Measurements from ENCODE around the gene ITPRID2. TPM values are rescaled to one million over a fixed set of nuclear protein-coding genes. Genes with fewer than 3 reads are reported as not detected.

Gene ITPRID2
- total and polyA plus RNA-seq, 2 of the 13 experiments (the other 11 are each of a cell fraction or from before 2014, with no cell fraction given), result 44.8 to 62.3 TPM

DNA sequence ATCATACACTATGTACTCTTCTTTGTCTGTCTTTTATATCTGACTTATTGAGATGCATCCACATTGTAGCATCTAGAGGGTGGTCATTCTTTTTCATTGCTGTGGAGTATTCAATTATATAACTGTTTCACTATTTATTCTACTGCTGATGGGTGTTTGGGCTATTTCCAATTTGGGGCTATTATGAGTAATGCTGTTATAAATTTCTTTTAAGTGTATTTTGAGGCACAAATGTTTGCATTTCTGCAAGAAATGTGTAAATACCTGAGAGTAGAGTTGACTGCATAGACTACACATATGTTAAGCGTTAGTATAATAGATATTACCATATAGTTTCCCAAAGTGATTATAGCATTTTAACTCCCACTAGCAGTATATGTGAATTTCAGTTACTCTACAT is 67.2 kb downstream of the ITPRID2 start:
- no peak overlapping the region for H2AFZ ChIP-seq (ENCODE audit: low read length)
- no peaks in the 10 kb centered on the region for H3K36me3 ChIP-seq (replicated peaks in 1 of 2; ENCODE audit: control insufficient read depth in 1 of 2, insufficient read depth in 2 of 2, low read length in 2 of 2)
- no peak overlapping the region for H3K27ac ChIP-seq (ENCODE audit: extremely low read length, insufficient read depth, low read length)
- ATAC-seq (no peak), DNase-seq (ENCODE audit: low spot score) (no peak), FAIRE-seq (no peak)
- no peaks in the 10 kb centered on the region for H3K79me2 ChIP-seq (ENCODE audit: insufficient read depth, low read length)
- POLR2A ChIA-PET, result no interaction called here
- 91% methylated on average over 1 of the region's 1 CpG for WGBS (ENCODE audit: low lambda C conversion rate)
- BruUV-seq (replicated peaks), result no TSS peak
- H3K4me1 ChIP-seq (ENCODE audit: insufficient read depth, low read length), result peaks cover 19% of the 10 kb centered on the region
- intact Hi-C loops (cut with micrococcal nuclease; ENCODE audit: unreplicated experiment), result loop anchor here (10.0 kb wide), 1 partner anchor 116 kb away; no protein-coding TSS in a partner anchor
- H3K9ac ChIP-seq (ENCODE audit: insufficient read depth, low read depth, low read length), result no peak overlapping the region
- H3K4me3 ChIP-seq (replicated peaks in 1 of 3; ENCODE audit: insufficient read depth in 1 of 3, low read depth in 2 of 3, low read length in 3 of 3), result no peak overlapping the region
- H3K9me3 ChIP-seq (ENCODE audit: low read length), result no peaks in the 10 kb centered on the region
- TF ChIP-seq HOXA9 (CRISPR knock-in tag; IDR thresholded peaks at IDR 0.05; ENCODE audit: borderline replicate concordance), result no peak
- TF ChIP-seq, protein P1, sequence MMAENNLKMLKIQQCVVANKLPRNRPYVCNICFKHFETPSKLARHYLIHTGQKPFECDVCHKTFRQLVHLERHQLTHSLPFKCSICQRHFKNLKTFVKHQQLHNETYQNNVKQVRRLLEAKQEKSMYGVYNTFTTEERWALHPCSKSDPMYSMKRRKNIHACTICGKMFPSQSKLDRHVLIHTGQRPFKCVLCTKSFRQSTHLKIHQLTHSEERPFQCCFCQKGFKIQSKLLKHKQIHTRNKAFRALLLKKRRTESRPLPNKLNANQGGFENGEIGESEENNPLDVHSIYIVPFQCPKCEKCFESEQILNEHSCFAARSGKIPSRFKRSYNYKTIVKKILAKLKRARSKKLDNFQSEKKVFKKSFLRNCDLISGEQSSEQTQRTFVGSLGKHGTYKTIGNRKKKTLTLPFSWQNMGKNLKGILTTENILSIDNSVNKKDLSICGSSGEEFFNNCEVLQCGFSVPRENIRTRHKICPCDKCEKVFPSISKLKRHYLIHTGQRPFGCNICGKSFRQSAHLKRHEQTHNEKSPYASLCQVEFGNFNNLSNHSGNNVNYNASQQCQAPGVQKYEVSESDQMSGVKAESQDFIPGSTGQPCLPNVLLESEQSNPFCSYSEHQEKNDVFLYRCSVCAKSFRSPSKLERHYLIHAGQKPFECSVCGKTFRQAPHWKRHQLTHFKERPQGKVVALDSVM (CRISPR knock-in tag; IDR thresholded peaks at IDR 0.05), result no peak
- TF ChIP-seq ZNF816 (CRISPR knock-in tag; IDR thresholded peaks at IDR 0.05; ENCODE audit: borderline replicate concordance), result no peak
- TF ChIP-seq, protein P2, sequence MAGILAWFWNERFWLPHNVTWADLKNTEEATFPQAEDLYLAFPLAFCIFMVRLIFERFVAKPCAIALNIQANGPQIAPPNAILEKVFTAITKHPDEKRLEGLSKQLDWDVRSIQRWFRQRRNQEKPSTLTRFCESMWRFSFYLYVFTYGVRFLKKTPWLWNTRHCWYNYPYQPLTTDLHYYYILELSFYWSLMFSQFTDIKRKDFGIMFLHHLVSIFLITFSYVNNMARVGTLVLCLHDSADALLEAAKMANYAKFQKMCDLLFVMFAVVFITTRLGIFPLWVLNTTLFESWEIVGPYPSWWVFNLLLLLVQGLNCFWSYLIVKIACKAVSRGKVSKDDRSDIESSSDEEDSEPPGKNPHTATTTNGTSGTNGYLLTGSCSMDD (CRISPR knock-in tag; IDR thresholded peaks at IDR 0.05), result no peak
- TF ChIP-seq ZNF382 (CRISPR knock-in tag; IDR thresholded peaks at IDR 0.05; ENCODE audit: borderline replicate concordance), result no peak
- no peak for TF ChIP-seq SETDB1 (CRISPR knock-in tag; IDR thresholded peaks at IDR 0.05; ENCODE audit: borderline replicate concordance)
- in situ Hi-C loops (cut with HindIII; ENCODE audit: extremely low pct_ligation_motif_present, low pct_unique_long_range_greater_than_20kb), result no loop called here
- CTCF ChIA-PET (ENCODE audit: low intra/inter-chr PET ratio, low total read pairs), result no interaction called here
- no peaks in the 10 kb centered on the region for H4K20me1 ChIP-seq (ENCODE audit: insufficient read depth, low read length)
- no peak overlapping the region for H3K4me2 ChIP-seq (ENCODE audit: low read depth, low read length)
- H3K27me3 ChIP-seq (ENCODE audit: control insufficient read depth in 1 of 2, insufficient read depth in 2 of 2, low read length in 2 of 2), result no peaks in the 10 kb centered on the region; a peak in 1 of 5 replicates
